C1 segment of cervical spinal cord (tissue), 14 donors: ENCODE data around the gene ASPG.

Experiments used
- DNase-seq, 14 donors: peaks; one replicate each; lab custom pipeline; 2025; lab: John Stamatoyannopoulos, UW

ASPG gene

DNA sequence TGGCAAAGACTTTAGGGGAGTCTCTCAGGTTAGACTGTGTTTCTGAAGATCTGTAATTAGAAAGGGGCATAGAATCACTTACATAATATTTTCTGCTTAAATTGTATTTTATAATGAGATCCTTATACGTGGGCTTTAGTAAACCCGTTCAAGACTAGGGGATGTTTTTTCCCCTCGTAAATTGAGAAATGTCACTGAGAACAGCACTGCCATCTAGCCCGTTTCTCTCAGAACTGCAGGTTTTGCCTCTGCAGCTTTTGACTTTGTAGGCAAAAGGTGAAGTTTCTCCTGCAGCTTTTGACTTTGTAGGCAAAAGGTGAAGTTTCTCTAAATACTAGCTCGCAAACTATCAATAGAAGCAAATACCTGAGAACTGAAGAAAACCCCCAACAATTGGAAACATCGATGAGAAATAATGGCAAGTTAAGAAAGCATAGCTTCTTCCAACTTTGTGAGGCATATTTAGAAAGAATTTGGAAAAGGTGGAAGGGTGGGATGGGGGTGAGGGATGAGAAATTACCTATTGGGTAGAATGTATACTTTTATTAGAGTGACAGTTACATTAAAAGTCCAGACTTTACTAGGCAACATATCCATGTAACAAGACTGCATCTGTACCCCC, 9.9 kb upstream of the ASPG start:
- no peak for DNase-seq

DNA sequence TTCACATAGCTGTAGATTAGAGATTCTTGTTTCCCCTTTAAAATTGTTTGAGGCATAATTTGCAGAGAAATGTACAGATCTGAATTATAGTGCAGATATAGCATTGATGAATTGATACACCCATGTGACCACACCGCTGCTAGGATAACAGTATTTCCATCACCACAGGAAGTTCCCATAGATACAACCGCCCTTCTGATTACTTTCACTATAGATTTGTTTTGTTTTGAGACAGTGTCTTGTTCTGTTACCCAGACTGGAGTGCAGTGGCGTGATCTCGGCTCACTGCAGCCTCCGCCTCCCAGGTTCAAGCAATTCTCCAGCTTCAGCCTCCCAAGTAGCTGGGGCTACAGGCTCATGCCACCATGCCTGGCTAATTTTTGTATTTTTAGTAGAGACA, 8.8 kb upstream of the ASPG start:
- DNase-seq: no peak

DNA sequence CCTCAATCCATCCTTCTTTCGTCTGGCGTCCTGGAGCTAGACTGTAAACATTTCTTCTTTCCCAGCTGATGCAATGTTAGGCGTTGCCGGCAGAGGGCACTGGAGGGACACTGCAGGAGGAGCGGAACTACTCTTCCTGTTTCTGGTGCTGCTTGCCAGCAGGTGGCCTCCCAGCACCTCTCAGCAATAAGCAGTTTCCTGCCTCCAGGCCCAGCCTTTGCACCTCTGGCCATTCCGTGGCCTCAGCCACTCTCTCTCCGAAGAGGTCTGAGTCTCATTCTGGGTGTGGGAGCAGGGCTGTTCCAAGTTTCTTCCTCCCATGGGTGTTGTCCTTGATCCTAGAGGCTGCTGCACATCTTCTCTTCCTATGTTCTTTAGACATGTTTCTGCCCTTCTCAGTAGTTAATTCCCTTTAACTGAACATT, 7.5 kb upstream of the ASPG start:
- DNase-seq: peak in 12 of 14 donors; percentile 30 to 78 (median 50)

DNA sequence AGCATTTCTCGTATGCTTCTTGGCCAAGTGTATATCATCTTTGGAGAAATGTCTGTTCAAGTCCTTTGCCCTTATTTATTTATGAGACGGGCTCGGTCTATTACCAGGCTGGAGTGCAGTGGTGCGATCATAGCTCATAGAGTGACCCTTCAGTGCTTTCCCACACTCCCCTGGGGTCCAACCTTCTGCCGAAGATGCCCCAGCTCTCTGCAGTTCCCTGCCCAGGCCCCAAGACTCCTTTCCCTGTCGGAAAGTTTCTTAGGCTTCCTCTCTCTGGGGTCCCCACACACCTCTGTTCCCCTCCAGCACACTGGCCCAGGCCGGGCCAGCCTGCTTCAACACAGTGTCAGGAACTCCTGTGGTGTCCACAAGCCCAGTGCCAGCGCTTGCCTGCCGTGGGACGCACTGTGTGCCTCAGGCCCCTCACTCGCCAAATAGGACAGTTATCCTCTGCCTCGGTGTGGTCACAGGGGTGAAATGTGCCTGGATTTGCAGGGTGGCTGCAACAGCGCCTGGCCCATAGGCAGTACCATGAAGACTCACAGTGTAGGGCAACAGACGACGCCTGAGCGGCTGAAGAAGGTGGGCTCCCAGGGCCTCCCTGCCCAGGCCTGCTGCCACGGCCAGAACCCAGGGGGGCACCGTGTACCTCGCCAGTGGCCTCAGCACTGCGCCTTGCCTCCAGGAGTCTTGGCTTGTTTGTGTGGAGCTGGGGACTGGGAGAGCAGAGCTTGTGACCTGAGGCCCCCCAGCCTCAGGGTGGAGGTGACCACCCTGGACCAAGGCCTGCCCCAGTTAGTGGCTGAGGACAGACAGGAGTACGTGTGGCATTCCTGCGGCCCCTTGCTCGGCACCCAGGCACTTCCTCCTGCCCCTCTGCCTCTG, 4.9 kb upstream of the ASPG start:
- no peak for DNase-seq

DNA sequence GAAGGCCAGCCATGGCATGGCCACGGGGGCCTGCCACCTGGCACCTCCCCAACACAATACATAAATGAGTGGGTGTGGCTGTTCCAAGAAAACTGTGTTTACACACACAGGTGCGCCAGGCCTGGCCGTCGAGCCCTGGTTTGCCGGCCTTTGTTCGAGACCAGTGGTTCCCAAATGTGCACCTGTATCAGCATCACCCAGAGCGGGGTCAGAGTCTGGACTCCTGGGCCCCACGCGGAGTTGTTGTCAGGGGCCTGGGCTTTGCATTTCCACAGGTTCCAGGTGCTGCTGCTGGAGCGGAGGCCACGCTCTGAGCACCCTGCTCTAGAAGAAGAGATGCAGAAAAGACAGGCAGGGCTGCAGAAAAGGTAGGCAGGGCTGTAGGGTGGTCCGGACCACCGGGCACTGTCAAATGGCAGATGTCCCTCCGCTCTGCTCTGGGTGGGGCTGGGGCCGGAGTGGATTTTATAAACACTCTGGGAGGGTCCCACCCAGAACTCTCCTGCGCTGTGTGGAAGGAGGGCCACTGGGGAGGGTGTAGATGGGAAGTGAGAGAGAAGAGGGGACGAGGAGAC, 4.2 kb upstream of the ASPG start:
- DNase-seq: no peak

DNA sequence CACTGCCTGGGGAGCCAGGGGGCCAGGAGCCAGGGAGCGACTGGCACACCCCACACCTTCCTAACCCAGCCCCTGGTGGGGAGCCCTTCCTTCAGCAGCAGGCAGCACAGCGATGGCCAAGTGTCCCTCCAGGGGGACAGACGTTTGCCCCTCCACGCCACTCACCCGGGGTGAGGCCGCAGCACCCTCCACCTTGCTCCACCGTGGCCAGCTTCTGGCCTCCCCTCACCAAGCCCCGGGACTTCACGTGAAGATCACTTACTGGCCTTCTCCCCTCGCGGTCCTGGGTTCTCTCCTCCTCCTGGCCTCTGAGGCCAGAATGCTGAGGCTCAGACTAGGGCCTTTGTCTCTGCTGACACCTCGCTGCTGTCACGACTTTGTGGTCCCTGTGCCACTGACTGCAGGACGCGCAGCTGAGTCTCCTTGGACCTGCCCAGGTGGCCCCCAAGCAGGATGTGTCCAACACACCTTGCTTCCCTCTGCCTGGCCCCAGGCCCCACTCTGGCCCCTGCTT, 3.5 kb upstream of the ASPG start:
- no peak for DNase-seq

DNA sequence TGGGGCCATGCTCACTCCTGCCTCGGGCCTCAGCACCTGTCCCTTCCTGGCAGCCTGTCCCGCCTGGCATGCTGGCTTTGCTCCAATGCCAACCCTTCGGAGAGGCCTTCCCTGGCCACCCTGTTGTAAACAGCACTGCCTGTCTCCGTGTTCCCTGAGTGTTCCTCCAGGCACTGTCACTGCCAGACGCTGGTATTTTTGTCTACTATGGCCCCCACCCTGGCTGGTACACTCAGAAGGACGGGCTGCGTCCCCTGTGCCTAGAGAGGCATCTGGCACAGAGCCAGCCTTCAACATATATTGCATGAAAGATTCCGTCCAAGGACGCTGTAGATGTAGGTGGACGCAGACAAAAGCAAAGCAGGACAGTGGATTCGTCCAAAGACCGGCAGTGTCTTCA, 2.7 kb upstream of the ASPG start:
- no peak for DNase-seq

DNA sequence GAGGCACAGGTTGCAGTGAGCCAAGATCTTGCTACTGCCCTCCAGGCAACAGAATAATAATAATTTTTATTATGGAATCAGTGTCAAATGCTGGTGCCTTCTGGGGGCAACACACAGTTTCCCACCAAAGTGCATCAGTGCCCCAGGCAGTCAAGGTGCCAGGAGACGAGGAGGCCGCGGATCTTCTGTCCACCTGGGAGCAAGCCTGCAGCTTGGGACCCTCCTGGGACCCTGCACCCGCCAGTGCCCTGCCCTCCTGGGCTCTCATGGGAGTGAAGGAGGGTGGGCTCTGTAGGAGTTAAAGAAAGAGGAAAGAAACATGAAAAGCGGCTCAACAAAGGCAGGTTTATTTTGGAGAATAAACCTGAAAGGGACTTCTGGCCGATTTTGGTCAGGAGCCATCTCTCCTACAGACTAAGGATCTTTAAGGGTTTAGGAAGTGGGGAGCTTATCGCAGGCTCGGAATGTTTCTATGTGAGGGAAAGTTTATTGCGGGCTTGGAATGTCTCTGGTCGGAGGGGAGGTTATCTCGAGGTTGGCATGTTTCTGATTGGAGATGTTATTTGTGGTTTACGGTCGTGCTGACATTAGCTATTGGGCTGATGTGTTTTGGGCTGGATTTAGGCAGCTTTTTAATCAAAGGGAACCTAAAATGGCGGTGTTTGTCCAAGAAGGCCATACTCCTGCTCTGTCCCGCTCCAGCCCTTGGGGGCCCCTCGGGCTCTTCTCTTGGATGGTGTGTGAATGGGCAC, 1.1 kb upstream of the ASPG start:
- no peak for DNase-seq

DNA sequence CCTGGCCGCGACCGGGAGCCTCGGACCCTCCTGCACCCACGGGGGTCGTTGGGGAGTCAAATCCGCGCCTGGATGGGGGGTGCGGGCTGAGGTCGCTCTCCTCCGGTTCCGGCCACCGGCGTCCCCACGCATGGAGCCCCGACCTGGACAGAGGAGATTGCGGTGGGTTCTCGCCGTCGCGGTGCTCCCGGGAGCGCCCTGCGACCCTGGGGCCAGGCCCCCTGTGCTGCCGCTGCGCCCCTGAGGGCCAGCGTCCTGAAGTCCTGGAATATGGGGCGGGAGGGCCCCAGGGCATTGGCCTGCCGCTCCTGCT, 345 bp downstream of the ASPG start:
- DNase-seq: no peak

DNA sequence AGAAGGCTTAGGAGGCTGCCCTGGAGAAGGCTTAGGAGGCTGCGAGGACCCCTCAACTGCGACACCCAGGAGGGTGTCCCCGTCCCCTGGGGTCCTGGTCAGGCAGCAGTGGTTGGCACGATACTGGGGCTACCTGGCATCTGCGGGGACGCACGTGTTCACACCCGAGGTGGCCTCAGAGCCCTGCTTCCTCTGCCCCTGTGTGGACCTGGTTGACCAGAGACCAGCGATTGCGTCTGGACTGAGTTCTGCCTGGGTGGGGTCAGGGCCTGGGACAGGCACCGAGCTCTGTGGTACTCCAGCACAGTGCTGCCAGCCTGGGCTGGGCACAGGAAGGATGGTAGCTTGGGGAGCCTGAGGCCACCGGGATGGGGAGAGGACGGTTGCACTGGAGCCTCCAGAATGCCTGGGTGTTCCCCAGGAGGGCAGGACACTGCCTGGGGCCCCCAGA, 735 bp downstream of the ASPG start:
- DNase-seq: no peak

DNA sequence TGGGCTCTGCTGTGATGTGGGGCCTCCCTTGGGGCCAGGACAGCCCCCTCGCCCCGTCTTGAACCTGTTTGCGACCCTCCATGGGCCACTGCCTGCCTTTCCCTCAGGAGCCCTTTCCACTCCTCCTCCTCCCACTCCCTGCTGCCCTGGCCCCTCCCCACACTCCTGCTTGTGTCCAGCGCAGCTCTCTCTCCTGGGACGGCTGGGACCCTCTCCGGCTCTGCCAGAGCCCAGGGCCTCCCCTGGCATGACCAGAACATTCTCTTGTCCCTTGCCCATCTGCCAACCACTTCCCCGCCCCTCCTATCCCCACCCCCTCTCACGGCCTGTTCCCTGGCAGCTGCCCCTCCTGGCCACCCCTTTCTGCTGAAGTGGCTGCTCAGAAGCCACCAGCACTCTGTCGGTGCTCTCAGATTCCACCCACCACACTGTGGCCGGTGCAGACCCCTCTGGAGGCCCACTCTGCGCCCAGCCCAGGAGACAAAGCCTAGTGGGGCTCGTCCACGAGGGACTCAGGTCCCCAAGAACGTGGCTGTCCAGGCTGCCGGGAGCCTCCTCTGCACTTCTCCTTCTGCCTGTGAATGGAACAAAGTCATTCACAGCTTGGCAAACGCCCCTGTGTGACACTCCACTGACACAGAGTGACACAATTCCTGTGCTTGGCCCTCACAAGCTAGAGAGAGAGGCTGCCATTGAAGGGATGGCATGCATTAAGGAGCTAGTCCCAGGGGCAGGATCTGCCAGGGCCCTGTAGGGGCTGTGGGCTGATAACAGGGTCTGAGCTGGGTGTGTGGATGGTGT, 1.4 kb downstream of the ASPG start:
- DNase-seq: no peak

DNA sequence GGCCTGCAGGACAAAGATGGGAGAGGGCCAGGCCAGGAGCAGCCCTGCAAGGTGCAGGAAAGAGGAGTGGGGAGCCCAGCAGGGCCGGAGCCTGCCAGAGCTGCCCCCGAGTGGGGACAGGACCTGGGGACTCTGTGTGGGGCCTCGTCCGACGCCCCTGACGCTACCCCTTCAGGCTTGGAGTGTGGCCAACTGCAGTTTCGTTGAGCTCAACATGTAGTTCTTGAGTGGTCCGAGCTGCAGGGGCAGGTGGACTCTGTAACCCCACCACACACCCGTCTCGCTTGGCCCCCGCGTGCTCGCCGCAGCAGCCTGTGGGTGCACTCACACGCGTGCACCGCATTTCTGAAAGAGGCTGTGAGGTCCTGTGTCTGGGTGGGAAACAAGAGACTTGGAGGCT, 2.0 kb downstream of the ASPG start:
- no peak for DNase-seq

DNA sequence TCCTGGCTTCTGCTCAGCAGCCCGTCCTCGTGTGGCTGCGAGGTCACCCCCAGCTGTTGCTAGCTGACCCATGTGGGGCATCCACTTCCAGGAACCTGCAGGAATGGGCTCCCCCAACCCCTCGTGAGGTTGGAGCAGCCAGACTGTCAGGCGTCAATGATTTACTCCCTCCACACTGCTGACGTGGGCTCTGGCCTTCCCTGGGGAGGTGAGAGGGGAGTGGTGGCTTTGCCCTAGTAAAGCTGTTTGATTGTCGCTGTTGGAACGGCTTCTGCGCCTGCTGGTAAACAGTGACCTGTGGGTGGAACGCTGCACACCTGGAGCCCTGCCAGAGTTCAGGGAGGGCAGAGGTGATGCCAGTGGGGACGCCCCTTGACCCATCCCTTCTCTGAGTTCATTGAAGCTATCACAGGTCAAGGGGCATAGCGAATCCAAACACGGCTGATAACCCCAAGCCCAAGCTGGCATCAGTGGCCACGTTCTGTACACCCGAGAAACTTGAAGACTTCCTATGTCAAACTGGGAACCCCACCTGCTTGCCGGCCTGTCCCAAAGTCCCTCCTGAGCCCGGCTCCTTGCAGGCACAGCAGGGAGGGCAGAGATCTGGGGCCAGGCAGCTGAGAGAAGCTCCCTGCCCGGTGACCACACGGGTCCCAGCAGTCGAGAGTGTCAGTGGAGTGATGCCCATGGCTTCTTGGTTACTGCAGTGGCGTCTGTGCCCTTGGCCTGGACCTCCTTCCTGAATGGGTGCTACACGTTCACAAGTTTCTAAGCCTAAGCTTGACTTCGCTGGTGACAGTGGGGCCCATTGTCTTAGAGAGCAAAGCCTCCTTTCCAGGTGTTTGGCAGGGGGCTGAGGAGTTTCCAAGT, 2.7 kb downstream of the ASPG start:
- DNase-seq: no peak

DNA sequence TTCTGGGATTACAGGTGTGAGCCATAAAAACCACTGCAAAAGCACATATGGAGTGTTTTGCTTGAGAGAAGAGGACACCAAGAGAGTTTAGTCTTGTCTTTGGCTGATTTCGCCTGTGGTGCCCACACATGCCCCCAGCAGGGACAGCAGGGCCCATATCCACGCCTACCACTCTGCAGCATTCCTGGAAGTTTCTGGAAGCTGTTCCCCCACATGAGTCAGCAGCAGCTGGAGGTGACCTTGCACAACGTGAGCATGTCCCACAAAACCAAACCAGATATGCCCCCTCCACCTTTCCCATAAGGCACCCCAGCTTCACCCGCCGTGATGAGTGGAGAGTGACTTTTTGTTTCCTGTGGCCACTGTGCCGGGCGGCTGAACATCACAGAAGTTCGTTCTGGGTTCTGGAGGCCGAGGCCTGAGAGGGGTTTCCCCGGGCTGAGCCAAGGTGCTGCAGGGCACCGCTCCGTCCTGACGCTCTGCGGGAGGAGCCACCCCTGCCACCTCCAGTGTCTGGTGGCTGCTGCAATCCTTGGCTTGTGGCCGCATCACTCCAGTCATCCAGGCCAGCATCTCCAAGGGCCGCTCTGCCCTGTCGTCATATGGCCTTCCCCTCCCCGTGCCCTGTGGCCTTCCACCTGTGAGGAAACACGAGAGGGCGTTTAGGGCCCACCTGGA, 4.7 kb downstream of the ASPG start:
- DNase-seq: no peak

DNA sequence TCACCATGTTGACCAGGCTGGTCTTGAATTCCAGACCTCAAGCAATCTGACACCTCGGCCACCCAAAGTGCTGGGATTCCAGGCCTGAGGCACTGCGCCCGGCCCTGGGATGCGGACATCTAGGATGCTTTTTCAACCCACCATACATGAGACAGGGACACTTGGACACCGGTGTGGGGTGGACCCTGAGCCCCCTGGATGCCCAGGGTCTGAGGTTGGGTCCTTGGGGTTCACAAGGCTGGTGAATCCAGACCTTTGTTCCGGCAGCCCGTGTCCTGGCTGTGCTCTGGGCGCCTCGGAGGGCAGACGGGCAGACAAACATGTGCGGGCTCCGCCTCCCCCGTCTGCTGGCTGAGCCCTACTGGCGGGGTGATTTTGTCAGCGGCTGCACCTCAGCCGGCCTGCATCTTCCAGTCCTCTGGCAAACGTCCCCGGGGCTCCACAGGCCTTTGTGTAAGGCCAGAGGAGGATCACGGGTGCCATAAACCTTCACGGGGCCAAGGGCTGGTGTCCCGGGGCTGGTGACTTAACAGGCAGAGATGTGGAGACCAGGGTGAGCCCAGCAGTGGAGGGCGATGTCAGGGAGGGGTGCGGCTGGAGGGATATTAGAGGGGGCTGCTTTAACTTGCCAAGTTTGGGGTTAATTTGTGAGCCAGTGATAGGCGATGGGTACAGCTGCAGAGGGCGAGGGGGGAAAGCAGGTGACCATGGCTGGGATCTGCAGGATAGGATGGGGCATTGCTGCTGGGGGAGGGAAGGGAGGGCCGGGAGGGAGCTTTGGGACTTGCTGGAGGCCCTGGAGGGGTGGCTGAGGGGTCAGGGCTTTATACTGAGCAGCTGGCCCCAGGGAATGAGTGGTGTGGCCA, 5.8 kb downstream of the ASPG start:
- no peak for DNase-seq

DNA sequence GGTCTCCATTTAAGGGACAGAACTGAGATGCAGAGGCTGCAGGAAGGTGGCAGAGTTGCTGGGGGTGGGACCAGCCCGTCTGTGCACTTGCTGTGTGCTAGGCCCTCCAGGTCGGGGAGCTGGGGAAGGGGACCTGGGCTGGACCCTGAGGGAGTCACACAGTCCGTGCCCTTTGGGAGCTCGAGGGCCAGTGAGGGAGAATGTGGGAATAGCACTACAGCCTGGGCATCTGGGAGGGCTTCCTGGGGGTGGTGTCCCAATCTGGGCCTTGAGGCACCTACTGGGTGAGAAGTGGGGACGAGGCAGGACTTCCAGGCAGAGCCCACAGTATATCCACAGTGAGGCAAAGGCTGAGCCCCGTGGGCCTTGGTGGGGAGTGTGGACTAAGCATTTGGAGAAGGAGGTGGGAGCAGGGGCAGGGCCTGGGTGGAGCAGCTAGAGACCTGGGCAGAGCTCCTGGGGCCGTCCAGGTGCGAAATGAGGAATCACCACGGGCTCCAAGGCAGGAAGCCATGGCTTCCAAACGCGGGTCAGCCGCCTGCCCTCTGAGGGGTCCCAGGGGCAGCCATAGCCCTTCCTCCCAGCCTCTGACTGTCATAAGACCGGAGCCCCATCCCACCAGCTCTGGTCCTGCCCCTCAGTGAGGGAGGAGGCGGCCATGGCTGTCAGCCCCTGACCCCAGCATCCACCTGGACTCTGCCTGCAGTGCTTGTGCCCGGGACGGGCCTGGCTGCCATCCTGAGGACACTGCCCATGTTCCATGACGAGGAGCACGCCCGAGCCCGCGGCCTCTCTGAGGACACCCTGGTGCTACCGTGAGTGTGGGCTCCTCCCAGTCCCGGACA, 6.6 kb downstream of the ASPG start:
- no peak for DNase-seq

DNA sequence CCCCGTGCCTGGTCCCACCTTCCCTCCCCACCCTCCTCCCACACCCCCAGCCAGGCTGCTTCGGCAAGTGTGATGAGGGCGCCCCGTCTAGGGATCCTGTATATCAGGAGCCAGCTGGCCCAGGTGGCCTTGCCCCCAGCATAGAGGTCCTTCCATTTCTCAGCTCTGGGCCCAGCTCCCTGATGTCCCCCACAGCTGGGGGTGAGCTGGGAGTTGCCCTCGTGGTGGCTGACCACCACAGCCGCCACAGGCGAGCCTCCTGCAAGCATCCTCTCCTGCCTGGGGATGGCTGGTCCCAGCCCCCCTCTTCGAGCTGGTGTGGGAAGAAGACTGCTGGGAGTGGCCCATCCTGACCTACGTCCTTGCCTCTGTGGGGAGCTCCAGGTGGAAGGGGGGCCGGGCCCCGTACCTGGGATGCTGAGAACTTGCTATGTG, 7.4 kb downstream of the ASPG start:
- no peak for DNase-seq
